ENCODE measurements around the gene PLPP2. TPM values are rescaled to one million over a fixed set of nuclear protein-coding genes. Genes with fewer than 3 reads are reported as not detected.

The PLPP2 gene
- total RNA-seq, 4 donors from 2014 or later, result 2.5 to 22.2 (median 9.3) TPM

DNA sequence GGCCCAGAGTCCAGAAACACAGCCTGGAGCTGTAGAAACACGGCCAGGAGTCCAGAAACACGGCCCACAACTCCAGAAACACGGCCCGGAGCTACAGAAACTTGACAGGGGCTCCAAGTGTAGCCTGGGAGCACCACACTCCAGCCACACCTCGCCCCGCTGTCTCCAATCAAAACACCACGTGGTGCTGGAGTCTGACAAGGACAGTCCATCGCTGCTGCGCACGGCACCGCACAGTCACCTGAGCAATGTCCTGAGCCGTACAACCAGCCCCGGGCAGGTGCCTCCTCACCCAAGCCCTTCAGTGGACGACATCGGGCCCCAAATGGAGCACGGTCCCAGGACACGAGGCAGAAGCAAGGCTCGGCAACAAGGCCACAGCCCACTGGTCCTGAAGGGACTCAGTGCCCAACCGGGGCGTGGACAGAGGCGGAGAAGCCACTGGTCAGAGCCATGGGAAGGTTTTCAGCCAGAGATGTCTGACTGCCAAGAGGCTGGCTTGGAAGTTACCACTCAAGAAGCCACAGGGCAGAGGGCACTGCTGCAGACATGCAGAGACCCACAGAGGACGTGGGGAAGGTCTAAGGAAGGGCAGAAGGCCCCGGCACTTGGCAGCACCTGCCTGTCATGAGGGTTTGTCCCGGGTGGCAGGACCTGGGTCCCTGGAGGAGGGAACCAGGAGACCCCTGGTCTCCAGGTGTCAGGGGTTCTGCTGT, 19.7 kb upstream of the PLPP2 start:
- Histone ChIP-seq H3K27ac (peak overlapping the region in 1 of 4 donors; percentile 34), H3K27me3 (no peaks in the 10 kb centered on the region), H3K9me3 (no peaks in the 10 kb centered on the region), H3K4me1 (no peaks in the 10 kb centered on the region), H3K4me3 (peak overlapping the region in 1 of 4 donors; percentile 36), H3K36me3 (peaks cover 3 to 87% (median 21%) of the 10 kb centered on the region in 3 donors)
- no peak for TF ChIP-seq EP300 (IDR thresholded peaks at IDR 0.05)
- TF ChIP-seq CTCF (IDR thresholded peaks at IDR 0.05), result no peak
- TF ChIP-seq POLR2A (IDR thresholded peaks at IDR 0.05), result no peak
- DNase-seq (ENCODE audit: low spot score in 2 of 2), result no peak
- WGBS, 2 donors, result 84 to 92% methylated on average over 24 of the region's 24 CpGs

DNA sequence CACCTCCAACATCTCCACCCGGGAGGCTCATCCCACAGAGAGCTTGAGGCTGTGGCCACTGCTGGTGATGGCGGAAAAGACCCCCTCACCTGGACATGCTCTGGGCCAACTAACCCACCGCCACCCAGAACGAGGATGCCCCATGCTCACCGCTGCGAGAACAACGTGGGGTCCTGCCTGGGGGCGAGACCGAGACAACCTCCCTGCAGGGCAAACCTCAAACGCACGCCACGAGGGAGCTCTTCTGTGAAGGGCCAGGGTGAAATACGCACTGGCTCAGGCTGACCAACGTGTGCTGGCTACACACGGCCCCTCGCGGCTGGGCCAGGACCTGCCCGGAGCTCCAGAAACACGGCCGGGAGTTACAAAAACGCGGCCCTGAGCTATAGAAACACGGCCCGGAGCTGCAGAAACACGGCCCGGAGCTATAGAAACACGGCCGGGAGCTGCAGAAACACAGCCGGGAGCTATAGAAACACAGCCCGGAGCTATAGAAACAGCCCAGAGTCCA, 19.0 kb upstream of the PLPP2 start:
- H3K27ac ChIP-seq, result no peak overlapping the region
- 56 to 85% methylated on average over 28 to 30 of the region's 30 CpGs for WGBS, 2 donors
- DNase-seq (ENCODE audit: low spot score in 2 of 2), result no peak

DNA sequence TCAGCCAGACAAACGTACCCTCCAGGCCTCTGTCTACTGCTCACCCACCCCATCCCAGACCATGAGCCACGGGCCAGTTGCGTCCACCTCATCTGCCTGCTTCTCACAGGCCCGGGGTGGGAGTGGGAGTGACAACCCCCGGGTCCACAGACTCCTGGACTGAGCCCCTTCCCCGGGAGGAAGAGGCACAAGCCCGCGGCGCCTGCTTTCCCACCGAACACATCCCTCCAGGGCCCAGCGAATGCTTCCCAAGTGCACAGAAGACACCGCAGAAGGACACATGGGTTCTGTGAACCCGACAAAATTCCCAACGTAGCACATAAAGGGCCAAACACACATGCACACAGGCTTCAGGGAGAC, 18.0 kb upstream of the PLPP2 start:
- Histone ChIP-seq H3K4me3 (peak overlapping the region in 1 of 4 donors; percentile 36), H3K27ac (no peak overlapping the region), H3K36me3 (peaks cover 3 to 85% (median 21%) of the 10 kb centered on the region in 3 donors), H3K4me1 (no peaks in the 10 kb centered on the region), H3K27me3 (no peaks in the 10 kb centered on the region), H3K9me3 (no peaks in the 10 kb centered on the region)
- no peak for DNase-seq (ENCODE audit: low spot score in 2 of 2)
- 73 to 94% methylated on average over 14 of the region's 14 CpGs for WGBS, 2 donors
- TF ChIP-seq EP300 (IDR thresholded peaks at IDR 0.05), result no peak
- no peak for TF ChIP-seq POLR2A (IDR thresholded peaks at IDR 0.05)
- no peak for TF ChIP-seq CTCF (IDR thresholded peaks at IDR 0.05)

More for the DNA sequence above, 19.0 kb upstream of the PLPP2 start:
- no peaks in the 10 kb centered on the region for H3K27me3 ChIP-seq
- H3K9me3 ChIP-seq, result no peaks in the 10 kb centered on the region
- TF ChIP-seq EP300 (IDR thresholded peaks at IDR 0.05), result no peak
- TF ChIP-seq CTCF (IDR thresholded peaks at IDR 0.05), result no peak
- no peak for TF ChIP-seq POLR2A (IDR thresholded peaks at IDR 0.05)
- H3K36me3 ChIP-seq, result peaks cover 3 to 87% (median 25%) of the 10 kb centered on the region in 3 donors
- H3K4me3 ChIP-seq, result peak overlapping the region in 1 of 4 donors; percentile 36
- H3K4me1 ChIP-seq, result no peaks in the 10 kb centered on the region

GRCh38 chr19:308471-309205, 17.4 kb upstream of the PLPP2 start:
- Histone ChIP-seq H3K27ac (no peak overlapping the region), H3K4me1 (no peaks in the 10 kb centered on the region), H3K27me3 (no peaks in the 10 kb centered on the region), H3K9me3 (no peaks in the 10 kb centered on the region), H3K4me3 (peak overlapping the region in 1 of 4 donors; percentile 36), H3K36me3 (peaks cover 3 to 80% (median 21%) of the 10 kb centered on the region in 3 donors)
- 94 to 100% methylated on average over 15 to 39 of the region's 48 CpGs for WGBS, 2 donors
- TF ChIP-seq POLR2A (IDR thresholded peaks at IDR 0.05) (no peak), CTCF (IDR thresholded peaks at IDR 0.05) (no peak), EP300 (IDR thresholded peaks at IDR 0.05) (no peak)
- DNase-seq (ENCODE audit: low spot score in 2 of 2), result no peak
